ENCODE results near the gene TRIM17.

TRIM17 gene

GRCh38 chr1:228364706-228365213, 51.9 kb downstream of the TRIM17 start:
- no peak overlapping the region for H4K8ac ChIP-seq (ENCODE audit: low read length)
- H3K23ac ChIP-seq (ENCODE audit: low read length in 2 of 2): no peak overlapping the region
- no peak overlapping the region for H3K27ac ChIP-seq (ENCODE audit: low read length, poor library complexity, severe bottlenecking)
- WGBS: 94% methylated on average over 15 of the region's 19 CpGs
- no peak overlapping the region for H2AFZ ChIP-seq (ENCODE audit: low read depth, low read length)
- no peak overlapping the region for H3K9ac ChIP-seq (ENCODE audit: low read length)
- peaks cover 9 to 47% of the 10 kb centered on the region in 2 experiments for H3K27me3 ChIP-seq (ENCODE audit: control insufficient read depth in 1 of 2, insufficient read depth in 1 of 2, low read length in 2 of 2)
- no peak for DNase-seq
- H2BK120ac ChIP-seq (ENCODE audit: low read depth, low read length): no peak overlapping the region
- no peaks in the 10 kb centered on the region for H3K9me3 ChIP-seq (ENCODE audit: control insufficient read depth, low read length)
- no peak overlapping the region for H2AK5ac ChIP-seq (ENCODE audit: low read length, severe bottlenecking)
- H3K14ac ChIP-seq (ENCODE audit: low read length in 2 of 2): peak overlapping the region in 1 of 2 experiments; percentile 68
- H3K4me1 ChIP-seq (ENCODE audit: control insufficient read depth, insufficient read depth, low read depth, low read length): peaks cover 3% of the 10 kb centered on the region
- no peaks in the 10 kb centered on the region for H3K36me3 ChIP-seq (ENCODE audit: control insufficient read depth in 1 of 2, insufficient read depth in 2 of 2, low read depth in 1 of 2, low read length in 2 of 2)
- H2BK12ac ChIP-seq (ENCODE audit: low read length in 2 of 2): no peak overlapping the region
- H3K79me1 ChIP-seq (replicated peaks; ENCODE audit: low read length, poor library complexity, severe bottlenecking): no peaks in the 10 kb centered on the region
- no peak overlapping the region for H3K4ac ChIP-seq (ENCODE audit: low read depth in 1 of 2, low read length in 2 of 2)
- no peak overlapping the region for H3K4me3 ChIP-seq (ENCODE audit: insufficient read depth in 1 of 2, low read depth in 1 of 2, low read length in 2 of 2)
- no peak overlapping the region for H3K4me2 ChIP-seq (ENCODE audit: low read length, poor library complexity, severe bottlenecking)
- no peak overlapping the region for H3K18ac ChIP-seq (ENCODE audit: low read depth in 1 of 2, low read length in 2 of 2)
- no peak overlapping the region for H2BK5ac ChIP-seq (ENCODE audit: low read depth, low read length, poor library complexity, severe bottlenecking)
- H4K91ac ChIP-seq (ENCODE audit: low read length): no peak overlapping the region
- H2BK15ac ChIP-seq (ENCODE audit: low read depth, poor library complexity, severe bottlenecking): no peak overlapping the region

GRCh38 chr1:228364068-228364705, 52.5 kb downstream of the TRIM17 start:
- H2BK5ac ChIP-seq (ENCODE audit: low read depth, low read length, poor library complexity, severe bottlenecking): no peak overlapping the region
- H3K9ac ChIP-seq (ENCODE audit: low read length): no peak overlapping the region
- H3K4ac ChIP-seq (ENCODE audit: low read depth in 1 of 2, low read length in 2 of 2): no peak overlapping the region
- H2AFZ ChIP-seq (ENCODE audit: low read depth, low read length): no peak overlapping the region
- H3K18ac ChIP-seq (ENCODE audit: low read depth in 1 of 2, low read length in 2 of 2): no peak overlapping the region
- H3K36me3 ChIP-seq (ENCODE audit: control insufficient read depth in 1 of 2, insufficient read depth in 2 of 2, low read depth in 1 of 2, low read length in 2 of 2): no peaks in the 10 kb centered on the region
- no peak overlapping the region for H3K4me3 ChIP-seq (ENCODE audit: insufficient read depth in 1 of 2, low read depth in 1 of 2, low read length in 2 of 2)
- no peak overlapping the region for H3K4me2 ChIP-seq (ENCODE audit: low read length, poor library complexity, severe bottlenecking)
- H3K79me1 ChIP-seq (replicated peaks; ENCODE audit: low read length, poor library complexity, severe bottlenecking): no peaks in the 10 kb centered on the region
- no peak overlapping the region for H2BK12ac ChIP-seq (ENCODE audit: low read length in 2 of 2)
- H3K9me3 ChIP-seq (ENCODE audit: control insufficient read depth, low read length): no peaks in the 10 kb centered on the region
- H3K14ac ChIP-seq (ENCODE audit: low read length in 2 of 2): no peak overlapping the region
- no peak overlapping the region for H4K8ac ChIP-seq (ENCODE audit: low read length)
- H2AK5ac ChIP-seq (ENCODE audit: low read length, severe bottlenecking): no peak overlapping the region
- no peak overlapping the region for H2BK120ac ChIP-seq (ENCODE audit: low read depth, low read length)
- DNase-seq: no peak
- H3K23ac ChIP-seq (ENCODE audit: low read length in 2 of 2): no peak overlapping the region
- H3K27ac ChIP-seq (ENCODE audit: low read length, poor library complexity, severe bottlenecking): no peak overlapping the region
- peaks cover 3% of the 10 kb centered on the region for H3K4me1 ChIP-seq (ENCODE audit: control insufficient read depth, insufficient read depth, low read depth, low read length)
- no peak overlapping the region for H4K91ac ChIP-seq (ENCODE audit: low read length)
- peaks cover 9 to 41% of the 10 kb centered on the region in 2 experiments for H3K27me3 ChIP-seq (ENCODE audit: control insufficient read depth in 1 of 2, insufficient read depth in 1 of 2, low read length in 2 of 2)
- H2BK15ac ChIP-seq (ENCODE audit: low read depth, poor library complexity, severe bottlenecking): no peak overlapping the region
- WGBS: 80% methylated on average over 12 of the region's 12 CpGs

GRCh38 chr1:228363686-228364067, 53.0 kb downstream of the TRIM17 start:
- Histone ChIP-seq H3K4me3 (ENCODE audit: insufficient read depth in 1 of 2, low read depth in 1 of 2, low read length in 2 of 2) (no peak overlapping the region), H3K79me1 (replicated peaks; ENCODE audit: low read length, poor library complexity, severe bottlenecking) (no peaks in the 10 kb centered on the region), H3K4me1 (ENCODE audit: control insufficient read depth, insufficient read depth, low read depth, low read length) (peaks cover 3% of the 10 kb centered on the region), H3K23ac (ENCODE audit: low read length in 2 of 2) (no peak overlapping the region), H3K14ac (ENCODE audit: low read length in 2 of 2) (no peak overlapping the region), H2BK120ac (ENCODE audit: low read depth, low read length) (no peak overlapping the region), H3K27ac (ENCODE audit: low read length, poor library complexity, severe bottlenecking) (no peak overlapping the region), H2BK15ac (ENCODE audit: low read depth, poor library complexity, severe bottlenecking) (no peak overlapping the region), H3K4ac (ENCODE audit: low read depth in 1 of 2, low read length in 2 of 2) (no peak overlapping the region), H3K36me3 (ENCODE audit: control insufficient read depth in 1 of 2, insufficient read depth in 2 of 2, low read depth in 1 of 2, low read length in 2 of 2) (no peaks in the 10 kb centered on the region), H2AK5ac (ENCODE audit: low read length, severe bottlenecking) (no peak overlapping the region), H4K8ac (ENCODE audit: low read length) (no peak overlapping the region), H2BK12ac (ENCODE audit: low read length in 2 of 2) (no peak overlapping the region), H3K4me2 (ENCODE audit: low read length, poor library complexity, severe bottlenecking) (no peak overlapping the region), H3K27me3 (ENCODE audit: control insufficient read depth in 1 of 2, insufficient read depth in 1 of 2, low read length in 2 of 2) (peaks cover 9 to 36% of the 10 kb centered on the region in 2 experiments), H3K9ac (ENCODE audit: low read length) (no peak overlapping the region), H2BK5ac (ENCODE audit: low read depth, low read length, poor library complexity, severe bottlenecking) (no peak overlapping the region), H3K18ac (ENCODE audit: low read depth in 1 of 2, low read length in 2 of 2) (no peak overlapping the region), H4K91ac (ENCODE audit: low read length) (no peak overlapping the region), H2AFZ (ENCODE audit: low read depth, low read length) (no peak overlapping the region), H3K9me3 (ENCODE audit: control insufficient read depth, low read length) (no peaks in the 10 kb centered on the region)
- 74% methylated on average over 9 of the region's 9 CpGs for WGBS
- no peak for DNase-seq

GRCh38 chr1:228362884-228363450, 53.7 kb downstream of the TRIM17 start:
- Histone ChIP-seq H2AK5ac (ENCODE audit: low read length, severe bottlenecking) (no peak overlapping the region), H2BK5ac (ENCODE audit: low read depth, low read length, poor library complexity, severe bottlenecking) (no peak overlapping the region), H2BK12ac (ENCODE audit: low read length in 2 of 2) (no peak overlapping the region), H3K14ac (ENCODE audit: low read length in 2 of 2) (no peak overlapping the region), H3K18ac (ENCODE audit: low read depth in 1 of 2, low read length in 2 of 2) (no peak overlapping the region), H3K79me1 (replicated peaks; ENCODE audit: low read length, poor library complexity, severe bottlenecking) (no peaks in the 10 kb centered on the region), H3K4me1 (ENCODE audit: control insufficient read depth, insufficient read depth, low read depth, low read length) (peaks cover under 1% of the 10 kb centered on the region), H2AFZ (ENCODE audit: low read depth, low read length) (no peak overlapping the region), H3K9ac (ENCODE audit: low read length) (no peak overlapping the region), H4K91ac (ENCODE audit: low read length) (no peak overlapping the region), H4K8ac (ENCODE audit: low read length) (no peak overlapping the region), H3K27me3 (ENCODE audit: control insufficient read depth in 1 of 2, insufficient read depth in 1 of 2, low read length in 2 of 2) (peaks cover 6 to 29% of the 10 kb centered on the region in 2 experiments), H3K4me3 (ENCODE audit: insufficient read depth in 1 of 2, low read depth in 1 of 2, low read length in 2 of 2) (no peak overlapping the region), H3K23ac (ENCODE audit: low read length in 2 of 2) (no peak overlapping the region), H2BK120ac (ENCODE audit: low read depth, low read length) (no peak overlapping the region), H2BK15ac (ENCODE audit: low read depth, poor library complexity, severe bottlenecking) (no peak overlapping the region), H3K4ac (ENCODE audit: low read depth in 1 of 2, low read length in 2 of 2) (no peak overlapping the region), H3K27ac (ENCODE audit: low read length, poor library complexity, severe bottlenecking) (no peak overlapping the region), H3K4me2 (ENCODE audit: low read length, poor library complexity, severe bottlenecking) (no peak overlapping the region), H3K9me3 (ENCODE audit: control insufficient read depth, low read length) (no peaks in the 10 kb centered on the region), H3K36me3 (ENCODE audit: control insufficient read depth in 1 of 2, insufficient read depth in 2 of 2, low read depth in 1 of 2, low read length in 2 of 2) (no peaks in the 10 kb centered on the region)
- DNase-seq: no peak
- 86% methylated on average over 4 of the region's 4 CpGs for WGBS

Measured in mesenchymal stem cell (in vitro differentiated cells and primary cell).